GM19043 (cell line): Measurements from ENCODE around the gene HSPA12A.

ENCODE experiments used
- ATAC-seq: cut with Tn5 transposase; IDR thresholded peaks from one replicate; pipeline ENCODE4 v1.9.1; 2021; ENCODE audit warnings: low read depth; ENCODE audit not compliant: unreplicated experiment

HSPA12A gene

DNA sequence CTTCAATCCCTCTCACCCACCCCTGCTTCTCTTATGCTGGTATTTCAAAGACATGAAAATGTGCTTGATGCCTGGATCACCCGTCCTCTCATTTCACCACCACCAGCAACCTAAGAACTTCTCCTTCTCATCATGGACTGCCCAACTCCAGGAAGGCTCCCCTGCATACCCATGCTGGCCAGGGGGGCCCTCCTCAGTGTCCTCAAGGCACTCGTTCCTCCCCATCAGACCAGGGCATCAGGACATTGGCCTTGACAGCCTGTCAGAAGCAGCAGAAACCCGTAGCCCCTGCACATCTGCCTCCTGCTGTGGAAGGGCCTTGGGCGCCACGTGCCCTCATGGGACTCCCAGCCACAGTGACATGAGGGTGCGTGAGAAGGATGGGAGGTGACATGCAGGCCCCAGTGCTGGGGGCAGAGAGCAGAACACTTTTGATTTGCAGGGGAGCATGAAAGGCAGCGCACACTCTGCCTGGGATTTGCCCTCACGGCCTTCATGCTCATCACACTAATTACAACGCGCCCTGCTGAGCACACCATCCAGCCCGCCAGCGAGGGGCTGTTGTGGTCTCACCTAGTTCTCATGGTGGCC, 1.9 kb upstream of the HSPA12A start:
- no peak for ATAC-seq

DNA sequence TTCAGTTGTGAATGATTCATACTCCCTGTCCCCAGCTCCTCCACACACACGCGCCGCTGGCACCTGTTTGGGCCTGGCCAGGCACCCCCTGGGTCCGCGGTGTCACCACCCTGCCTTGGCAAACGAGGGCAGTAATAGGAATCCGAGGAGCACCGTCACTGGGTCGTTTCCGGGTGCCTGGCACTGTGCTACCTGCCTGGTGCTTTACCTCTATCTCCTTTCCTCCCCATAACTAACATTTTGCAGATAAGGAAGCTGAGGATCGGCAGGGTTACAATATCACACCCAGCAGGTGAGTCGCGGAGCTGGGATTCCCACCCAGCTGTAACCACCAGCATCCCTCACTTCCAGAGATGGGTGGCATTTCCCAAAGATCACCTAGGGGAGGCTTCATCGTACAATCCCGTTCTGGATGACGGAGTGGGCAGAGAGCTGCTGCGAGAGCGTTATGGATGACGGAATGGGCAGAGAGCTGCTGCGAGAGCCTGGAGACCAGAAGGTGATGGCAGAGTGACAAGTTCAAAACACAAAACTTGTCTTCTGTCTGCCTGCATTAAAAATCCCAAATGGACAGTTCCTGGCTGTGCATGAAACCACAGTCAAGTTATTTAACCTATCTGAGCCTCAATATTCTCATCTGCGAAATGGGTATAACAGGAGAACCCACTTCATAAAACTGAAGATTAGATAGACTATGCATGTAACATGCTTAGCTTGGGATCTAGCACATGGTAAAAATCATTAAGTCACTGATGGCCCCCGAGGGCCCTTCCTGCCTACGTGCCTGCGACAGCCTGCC, 1.1 kb upstream of the HSPA12A start:
- ATAC-seq = no peak

DNA sequence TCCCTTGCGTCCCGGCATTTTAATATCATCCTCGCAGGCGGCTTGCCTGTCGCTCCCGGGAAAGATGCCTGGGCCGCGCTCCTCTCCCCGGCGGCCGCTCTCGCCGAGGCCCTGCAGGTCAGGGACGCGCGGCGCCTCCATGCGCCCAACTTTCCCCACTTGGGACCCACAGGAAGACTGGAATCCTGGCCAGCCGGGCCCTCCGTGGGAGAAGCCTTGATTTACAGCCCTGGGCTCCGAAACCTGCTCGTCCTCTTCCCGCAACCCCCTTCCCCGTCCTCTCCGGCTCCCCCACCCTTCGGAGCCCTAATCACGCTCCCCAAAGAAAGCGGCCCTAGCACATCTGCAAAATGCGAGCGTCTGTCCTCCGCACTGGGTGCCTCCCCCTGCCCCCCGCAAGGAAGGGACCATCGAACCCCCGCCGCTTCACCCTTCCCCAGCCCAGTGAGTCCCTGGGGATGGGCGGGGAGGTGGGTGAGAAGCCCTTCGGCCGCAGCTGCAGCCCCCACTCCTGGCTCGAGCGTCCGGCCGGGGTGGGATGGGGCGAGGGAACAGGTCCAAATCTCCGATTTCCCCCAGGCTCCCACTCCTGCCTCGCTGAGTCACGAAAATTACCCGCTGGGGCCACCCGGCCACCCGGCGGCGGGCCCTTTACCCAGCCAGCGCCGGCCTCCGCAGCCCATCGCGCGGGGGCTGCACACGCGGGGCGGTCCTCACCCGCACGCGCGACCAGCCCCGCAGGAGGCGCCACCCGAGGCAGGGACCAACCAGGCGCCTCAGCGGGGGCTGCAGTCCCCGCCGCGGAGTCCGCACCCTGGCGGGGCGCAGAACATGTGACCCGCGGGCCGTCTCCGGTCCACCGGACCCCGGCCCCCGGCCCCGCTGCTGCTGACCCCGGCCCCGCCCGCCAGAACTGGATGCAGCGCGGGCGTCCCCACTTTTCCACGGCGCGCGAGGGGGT, 695 bp downstream of the HSPA12A start:
- no peak for ATAC-seq

DNA sequence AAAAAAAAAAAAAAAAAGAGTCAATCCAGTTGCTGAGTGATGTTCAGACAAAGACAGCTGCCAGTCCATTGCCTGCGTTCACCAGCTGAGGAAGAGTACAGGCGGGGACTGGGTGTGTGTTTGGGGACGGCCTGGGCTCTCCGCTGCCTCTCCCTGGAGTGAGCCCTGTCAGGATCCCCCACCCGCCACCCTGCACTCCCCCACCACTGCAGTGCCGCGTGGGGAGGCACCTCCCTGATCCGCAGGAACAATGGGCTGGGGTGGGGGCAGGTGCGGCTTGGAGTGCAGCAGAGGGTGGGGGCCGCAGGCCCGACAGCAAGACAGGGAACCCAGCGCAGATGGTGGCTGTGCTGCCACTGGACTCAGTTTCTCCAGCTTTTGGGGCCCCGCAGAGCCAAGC, 1.4 kb downstream of the HSPA12A start:
- no peak for ATAC-seq

DNA sequence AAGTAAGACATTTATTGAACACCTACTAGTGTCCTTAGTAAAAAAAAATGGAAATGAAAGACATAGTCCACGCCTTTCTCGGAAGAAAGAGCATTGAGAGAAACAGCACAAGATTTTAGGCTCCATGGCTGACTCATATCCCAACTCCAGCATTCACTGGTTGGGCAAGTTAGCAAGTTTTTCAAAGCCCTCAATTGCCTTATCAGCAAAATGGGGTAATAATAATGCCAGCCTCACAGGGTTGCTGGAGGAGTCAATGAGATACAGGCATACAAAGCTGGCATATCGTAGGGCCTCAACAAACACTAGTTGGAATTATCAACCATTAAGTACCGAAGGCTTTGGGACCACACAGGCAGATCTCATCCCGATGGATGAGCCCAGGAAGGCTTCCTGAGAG, 4.0 kb downstream of the HSPA12A start:
- no peak for ATAC-seq

DNA sequence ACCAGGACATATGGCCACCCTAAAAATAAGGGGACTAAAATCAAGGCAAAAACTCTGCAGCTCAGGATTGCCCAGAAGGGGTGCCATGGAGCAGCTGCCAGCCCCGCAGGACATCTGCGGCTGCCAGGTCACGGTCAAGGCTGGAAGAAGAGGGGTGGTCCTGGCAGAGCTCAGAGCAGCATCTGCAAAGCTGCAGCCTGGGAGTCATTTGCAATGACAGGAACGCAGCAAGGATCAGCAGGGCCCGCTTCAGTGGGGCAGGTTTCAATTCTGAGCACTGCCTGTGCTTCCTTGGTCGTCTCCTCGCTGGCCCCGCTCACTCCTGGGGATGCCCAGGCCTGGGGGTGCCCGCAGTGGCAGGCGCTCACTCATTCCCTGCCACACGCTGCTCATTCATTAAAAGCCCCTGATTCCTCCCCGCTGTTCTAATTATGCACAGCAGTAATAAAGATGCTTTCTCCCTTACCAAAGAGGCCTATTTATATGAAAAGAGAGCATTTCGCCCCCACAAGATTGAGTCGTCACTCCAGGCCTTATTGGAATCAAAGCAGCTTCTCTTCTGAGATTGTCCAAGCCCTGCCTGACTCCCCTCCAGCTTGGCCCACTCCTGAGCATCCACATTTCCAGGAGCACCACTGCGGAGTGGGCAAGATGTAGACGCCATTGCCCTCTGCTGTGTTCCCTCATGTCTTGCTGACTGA, 4.6 kb downstream of the HSPA12A start:
- no peak for ATAC-seq

DNA sequence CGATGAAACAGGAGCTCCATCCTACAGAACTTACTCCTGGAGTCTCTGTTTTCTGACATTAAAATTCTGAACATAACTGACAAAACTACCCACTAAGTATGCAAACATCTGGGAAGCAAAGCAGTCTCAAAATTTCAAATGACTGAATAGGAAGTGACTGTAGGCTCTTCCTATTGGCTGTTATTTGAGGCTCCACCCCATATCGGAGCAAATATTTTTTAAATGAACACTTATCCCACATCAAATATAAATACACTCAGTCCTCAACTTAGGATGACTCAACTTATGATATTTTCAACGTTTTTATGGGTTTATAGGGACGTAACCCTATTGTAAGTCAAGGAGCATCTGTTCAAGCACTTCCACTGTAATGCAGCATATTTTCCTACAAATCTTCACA, 8.8 kb downstream of the HSPA12A start:
- no peak for ATAC-seq

DNA sequence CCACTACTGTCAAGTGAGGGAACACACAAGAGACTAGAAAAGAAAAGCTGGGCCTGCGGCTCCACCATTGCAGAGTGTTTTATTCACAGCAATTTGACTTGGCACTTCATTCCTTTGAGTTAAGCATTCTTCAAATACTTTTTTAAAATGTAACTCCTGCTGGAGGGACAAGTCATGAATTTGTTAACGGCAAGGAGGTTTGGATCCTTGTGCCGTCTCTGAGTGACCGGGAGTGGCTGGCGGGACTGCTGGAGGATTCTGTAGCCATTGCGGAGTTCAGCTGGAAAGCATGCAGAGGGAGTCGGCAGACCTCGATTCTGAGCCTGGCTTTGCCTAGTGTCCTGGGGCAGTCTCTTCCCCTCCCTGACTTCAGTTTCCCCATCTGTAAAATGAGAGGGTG, 9.8 kb downstream of the HSPA12A start:
- ATAC-seq = no peak

DNA sequence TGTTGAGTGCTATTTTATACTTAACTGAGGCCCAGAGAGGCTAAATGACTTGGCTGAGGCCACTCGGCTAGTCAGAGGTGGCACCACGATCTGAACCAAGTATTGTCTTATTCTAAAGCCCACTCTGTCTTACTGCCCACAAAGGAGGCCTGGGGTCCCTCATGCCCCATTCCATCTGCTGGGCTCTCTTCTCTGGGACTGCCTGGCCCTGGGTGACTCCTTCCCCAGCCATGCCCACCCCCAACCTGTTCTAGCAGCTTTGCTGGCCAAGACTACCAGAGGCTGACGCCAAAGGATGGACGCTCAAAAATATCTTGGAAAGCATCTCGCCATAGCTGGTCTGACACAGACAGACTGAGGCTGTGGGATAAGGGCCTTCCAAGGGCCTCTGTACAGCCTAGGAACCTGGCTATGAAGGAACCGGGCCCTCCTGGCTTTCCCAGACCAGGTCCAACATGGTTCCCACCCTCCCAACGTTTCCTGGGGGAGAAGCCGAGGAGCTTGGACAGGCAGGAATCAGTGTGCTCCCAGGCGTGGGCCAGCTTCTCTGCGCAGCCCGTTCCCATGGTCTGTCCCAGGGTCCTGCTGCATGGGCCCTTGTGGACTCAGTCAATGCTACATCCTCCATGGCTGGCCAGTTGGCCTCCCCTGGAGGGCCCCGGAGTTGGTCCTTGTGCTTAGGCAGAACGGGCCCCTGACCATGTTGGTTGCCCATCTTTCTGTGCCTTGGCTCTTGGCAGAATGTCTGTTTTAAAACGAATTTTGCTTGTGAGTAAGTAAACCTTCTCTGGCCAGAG, 11.7 kb downstream of the HSPA12A start:
- no peak for ATAC-seq

DNA sequence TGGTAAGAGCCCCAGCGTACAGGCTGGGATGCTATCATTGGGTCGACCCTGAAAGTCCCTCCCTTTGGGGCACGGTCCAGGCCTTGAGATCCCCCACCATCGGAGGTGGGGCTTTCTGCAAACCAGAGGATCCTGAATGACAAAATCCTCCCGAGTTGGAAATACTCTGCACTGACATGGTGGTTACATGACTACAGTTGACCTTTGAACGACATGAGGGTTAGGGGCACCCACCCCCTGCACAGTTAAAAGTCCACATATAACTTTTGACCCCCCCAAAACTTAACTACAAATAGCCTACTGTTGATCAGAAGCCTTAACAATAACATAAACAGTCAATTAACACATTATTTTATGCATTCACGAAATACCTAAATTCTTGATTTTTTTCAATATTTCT, 13.1 kb downstream of the HSPA12A start:
- ATAC-seq = no peak

DNA sequence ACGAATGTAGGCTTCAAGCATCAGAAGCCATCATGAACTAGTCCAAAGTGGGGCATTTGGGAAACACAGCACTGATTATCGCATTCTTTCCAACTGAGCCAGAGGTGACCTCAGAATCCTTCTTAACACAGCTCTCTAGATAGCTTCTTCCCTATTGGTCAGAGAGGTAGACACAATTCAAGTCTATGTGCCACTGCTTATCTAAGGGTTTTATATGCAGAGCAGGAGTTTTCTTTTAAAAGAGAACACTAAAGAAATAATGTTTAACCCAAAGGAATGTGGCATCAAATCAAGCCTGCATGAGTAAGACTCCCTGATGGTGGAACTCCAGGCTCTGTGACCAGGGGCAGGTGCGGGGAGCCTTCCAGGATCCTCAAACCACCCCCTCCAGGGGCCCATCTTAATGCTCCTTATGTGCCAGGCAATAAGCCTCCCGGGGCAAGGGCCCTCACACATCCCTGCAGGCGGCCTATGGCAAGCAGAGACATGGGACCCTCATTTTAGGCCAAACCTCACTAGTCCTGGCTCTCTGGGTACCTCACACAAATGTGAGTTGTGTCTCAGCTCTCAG, 13.8 kb downstream of the HSPA12A start:
- no peak for ATAC-seq

DNA sequence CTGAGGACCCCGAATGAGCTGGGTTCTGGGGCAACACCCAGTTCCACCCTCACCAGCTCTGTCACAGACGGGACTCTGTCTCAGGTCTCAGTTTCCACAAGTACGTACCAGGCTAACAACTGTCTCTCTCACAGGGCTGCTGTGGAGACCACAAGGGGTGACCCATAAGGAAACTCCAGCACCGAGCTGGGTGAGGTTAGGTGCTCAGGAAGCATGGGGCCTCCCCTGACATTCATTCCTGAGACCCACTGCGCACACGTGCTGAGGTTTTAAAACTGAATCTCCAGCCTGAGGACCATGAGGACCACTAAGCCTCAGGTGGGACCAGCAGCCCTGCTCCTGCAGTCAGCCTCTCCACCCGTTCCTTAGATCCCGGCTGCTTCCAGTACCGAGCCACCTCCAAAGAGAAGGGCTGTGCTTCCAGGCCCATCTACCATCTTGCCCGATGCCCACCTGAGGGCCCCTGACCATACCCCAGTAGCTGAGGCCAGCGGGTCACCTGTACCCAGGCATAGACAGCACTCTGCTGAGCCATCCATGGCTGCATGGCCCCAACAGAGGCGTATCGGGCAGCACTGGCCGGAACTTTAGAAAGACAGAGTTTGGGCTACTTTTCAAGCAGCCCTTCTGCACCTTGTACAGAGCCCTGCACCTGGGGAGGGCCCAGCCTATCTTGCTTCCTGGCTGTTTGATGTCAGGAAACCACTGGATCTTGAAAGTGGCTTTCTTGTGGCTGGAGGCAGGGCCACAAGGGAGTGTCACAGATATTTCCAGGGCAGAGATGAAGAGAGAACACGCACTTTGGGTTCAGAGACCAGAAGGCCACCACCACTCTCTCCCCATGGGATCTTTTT, 18.7 kb downstream of the HSPA12A start:
- ATAC-seq = no peak

DNA sequence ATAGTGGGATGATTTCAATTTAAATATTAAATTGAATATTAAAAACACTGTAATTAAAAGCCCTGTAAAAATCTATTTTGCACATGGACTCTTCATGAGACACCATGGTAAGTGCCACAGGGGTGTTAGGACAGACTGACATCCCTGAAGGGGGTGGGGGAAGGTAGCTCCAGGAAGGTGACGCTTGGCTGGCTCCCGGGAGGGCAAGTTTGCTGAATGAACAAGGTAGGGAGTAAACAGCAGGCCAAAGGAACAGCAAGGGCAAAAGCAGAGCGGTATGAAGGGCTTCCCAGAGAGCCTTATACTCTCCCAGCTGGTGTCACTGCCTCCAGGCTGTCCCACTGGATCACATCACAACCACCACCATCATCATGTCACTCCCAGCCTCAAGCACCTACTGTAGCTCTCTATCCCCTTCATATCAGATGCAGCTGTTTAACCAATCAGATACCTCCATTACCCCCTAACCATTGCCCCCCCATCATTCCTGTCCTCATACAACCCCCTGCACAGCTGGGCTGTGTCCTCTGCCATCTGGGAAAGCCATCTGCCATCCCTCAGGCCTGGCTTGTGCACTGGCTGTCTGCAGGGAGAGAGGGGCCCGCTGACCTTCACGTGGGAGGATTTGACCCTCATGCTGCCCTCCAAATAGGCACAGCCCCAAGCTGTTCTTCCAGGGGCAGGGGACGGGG, 19.5 kb downstream of the HSPA12A start:
- ATAC-seq = no peak

DNA sequence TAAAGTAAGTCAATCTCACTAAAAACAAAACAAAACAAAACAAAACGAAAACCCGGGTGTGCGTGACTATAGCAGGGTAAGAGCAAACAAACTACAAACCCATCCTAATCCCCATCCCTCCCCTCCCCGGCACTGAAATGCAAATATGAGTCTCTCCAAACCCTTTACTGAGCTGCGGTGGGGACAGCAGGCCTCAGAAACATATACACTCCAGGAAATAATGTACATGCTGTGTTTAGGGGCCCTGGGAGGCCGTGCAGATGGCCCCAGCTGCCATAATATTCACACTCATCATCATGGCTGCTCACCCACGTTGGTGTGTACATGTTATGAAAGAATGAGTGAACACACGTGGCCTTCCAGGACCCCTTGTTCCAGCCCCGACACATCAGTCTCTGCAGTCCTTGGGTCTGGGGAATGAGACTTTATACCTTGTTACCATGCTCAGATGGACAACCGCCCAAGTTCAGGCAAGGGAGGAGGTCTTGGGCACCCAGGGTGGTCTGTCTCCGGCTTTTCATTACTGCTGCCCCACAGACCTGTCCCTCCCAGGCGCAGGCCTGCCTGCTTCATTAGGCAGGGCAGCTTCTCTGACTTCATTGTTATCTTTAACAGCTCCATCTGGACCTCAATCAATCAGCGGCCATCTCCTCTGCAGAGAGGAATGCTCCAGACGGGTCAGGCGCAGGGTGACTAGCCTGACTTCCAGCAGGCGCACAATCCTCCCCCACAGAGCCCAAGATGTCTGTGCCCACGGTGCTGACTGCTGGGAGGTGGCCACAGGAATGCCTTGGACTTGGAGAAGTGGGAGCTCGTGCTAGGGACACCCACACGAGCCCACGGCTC, 20.6 kb downstream of the HSPA12A start:
- ATAC-seq = no peak

DNA sequence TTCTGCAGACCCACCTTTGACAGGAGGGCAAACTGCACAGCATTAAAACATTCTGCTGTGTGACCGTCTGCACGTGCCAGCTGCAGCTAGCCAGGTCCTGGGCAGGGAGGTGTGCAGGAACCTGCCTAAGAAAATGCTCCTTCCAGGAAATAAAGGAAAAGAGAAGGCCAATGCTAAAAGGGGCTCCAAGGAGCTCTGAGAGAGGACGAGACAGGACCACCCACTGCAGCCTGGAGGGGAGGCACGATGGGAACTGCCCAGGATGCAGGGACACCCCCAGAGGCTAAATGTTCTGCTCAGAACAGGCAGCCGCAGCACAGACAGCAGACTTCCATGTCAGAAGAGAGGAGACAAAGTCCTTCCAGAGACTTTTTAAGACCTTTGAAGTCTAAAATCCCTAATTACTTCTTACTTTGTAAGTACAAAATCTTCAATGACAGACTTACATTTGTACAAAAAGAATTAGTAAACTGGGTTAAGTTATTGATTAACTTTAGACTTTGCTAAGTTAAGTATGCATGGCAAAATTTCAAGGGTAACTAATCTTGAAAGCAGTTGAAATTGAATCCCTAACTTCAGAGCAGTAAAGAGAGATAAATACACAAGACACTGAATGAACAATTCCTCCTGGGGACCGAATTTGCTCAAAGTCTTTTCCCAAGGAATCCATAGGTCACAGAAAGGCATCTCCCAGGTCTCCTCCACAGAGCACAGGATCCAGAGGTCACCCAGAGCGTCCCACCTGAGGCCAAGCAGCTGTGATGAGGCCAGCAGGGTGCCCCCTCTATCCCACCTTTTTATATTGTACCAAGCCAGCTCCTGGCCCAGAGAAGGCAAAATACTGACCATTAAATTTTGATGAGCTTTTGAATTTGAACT, 21.5 kb downstream of the HSPA12A start:
- ATAC-seq = no peak

DNA sequence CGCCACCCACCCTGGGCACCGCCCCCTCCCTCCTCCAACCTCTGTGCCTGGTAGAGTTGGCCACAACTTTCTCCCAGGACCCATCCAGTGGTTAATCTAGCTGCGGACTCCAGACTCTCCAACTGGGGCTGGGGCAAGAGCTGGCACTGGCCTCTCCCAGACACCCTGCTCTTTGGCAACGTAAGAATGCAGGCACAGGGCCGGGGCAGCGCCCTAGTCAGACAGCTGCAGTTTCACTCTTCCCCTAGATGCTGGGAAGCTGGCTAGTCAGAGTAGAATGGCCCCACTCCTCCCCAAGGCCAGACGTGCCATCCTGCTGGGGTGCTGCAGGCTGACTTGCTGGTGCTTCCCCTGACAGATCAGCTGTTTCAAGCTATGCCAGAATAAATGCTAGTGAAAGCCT, 22.1 kb downstream of the HSPA12A start:
- ATAC-seq = no peak
